ENCODE results near the gene ARMH3.

DNA sequence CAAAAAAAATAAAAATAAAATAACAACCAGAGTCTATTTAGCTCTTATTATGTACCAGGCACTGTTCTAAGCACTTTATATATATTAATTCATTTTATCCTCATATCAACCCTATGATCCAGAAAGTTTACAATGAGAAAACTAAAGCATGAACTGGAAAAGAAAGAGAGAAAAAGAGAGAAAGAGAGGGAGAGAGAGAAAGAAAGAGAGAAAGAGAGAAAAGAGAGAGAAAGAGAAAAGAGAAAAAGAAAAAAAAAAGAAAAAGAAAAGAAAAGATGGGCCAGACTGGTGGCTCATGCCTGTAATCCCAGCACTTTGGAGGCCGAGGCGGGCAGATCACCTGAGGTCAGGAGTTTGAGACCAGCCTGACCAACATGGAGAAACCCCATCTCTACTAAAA lies 9.9 kb downstream of the ARMH3 start:
- TF ChIP-seq, protein P1, sequence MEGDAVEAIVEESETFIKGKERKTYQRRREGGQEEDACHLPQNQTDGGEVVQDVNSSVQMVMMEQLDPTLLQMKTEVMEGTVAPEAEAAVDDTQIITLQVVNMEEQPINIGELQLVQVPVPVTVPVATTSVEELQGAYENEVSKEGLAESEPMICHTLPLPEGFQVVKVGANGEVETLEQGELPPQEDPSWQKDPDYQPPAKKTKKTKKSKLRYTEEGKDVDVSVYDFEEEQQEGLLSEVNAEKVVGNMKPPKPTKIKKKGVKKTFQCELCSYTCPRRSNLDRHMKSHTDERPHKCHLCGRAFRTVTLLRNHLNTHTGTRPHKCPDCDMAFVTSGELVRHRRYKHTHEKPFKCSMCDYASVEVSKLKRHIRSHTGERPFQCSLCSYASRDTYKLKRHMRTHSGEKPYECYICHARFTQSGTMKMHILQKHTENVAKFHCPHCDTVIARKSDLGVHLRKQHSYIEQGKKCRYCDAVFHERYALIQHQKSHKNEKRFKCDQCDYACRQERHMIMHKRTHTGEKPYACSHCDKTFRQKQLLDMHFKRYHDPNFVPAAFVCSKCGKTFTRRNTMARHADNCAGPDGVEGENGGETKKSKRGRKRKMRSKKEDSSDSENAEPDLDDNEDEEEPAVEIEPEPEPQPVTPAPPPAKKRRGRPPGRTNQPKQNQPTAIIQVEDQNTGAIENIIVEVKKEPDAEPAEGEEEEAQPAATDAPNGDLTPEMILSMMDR (IDR thresholded peaks at IDR 0.05; ENCODE audit: low read depth, low read length, poor library complexity, severe bottlenecking): no peak
- no peak for TF ChIP-seq EZH2phosphoT487 (IDR thresholded peaks at IDR 0.05; ENCODE audit: borderline replicate concordance, low read length)

All from DOHH2 (cell line).